GM06990 (cell line): Measurements from ENCODE around the gene UQCC2.

Source experiments
- DNase-seq: peaks from one replicate; pipeline ENCODE4 v3.0.0-alpha.2; 2011; ENCODE audit not compliant: insufficient read length; ENCODE audit errors: extremely low read depth
- H3K27me3 ChIP-seq: replicated peaks from 2 replicates; pipeline ENCODE4 v1.6.0; 2011; ENCODE audit warnings: low read length; ENCODE audit not compliant: control insufficient read depth, insufficient read depth
- H3K36me3 ChIP-seq: 2 replicates; pipeline ENCODE4 v1.5.1; 2011; ENCODE audit warnings: low read length; ENCODE audit not compliant: control insufficient read depth, insufficient read depth
- H3K4me3 ChIP-seq: replicated peaks from 2 replicates; pipeline ENCODE4 v1.5.1; 2011; ENCODE audit warnings: low read depth, mild to moderate bottlenecking, control low read depth, low read length
- CTCF ChIP-seq: IDR thresholded peaks from 2 replicates; pipeline ENCODE4 v1.5.1; 2011; ENCODE audit warnings: low read length, control low read depth, mild to moderate bottlenecking, inconsistent platforms; ENCODE audit not compliant: insufficient read depth, poor library complexity, severe bottlenecking

The UQCC2 gene

GRCh38 chr6:33667072-33667471 is 44.4 kb downstream of the UQCC2 start:
- H3K36me3 ChIP-seq: peaks cover 39% of the 10 kb centered on the region
- H3K27me3 ChIP-seq: no peaks in the 10 kb centered on the region
- no peak overlapping the region for H3K4me3 ChIP-seq
- no peak for DNase-seq
- no peak for TF ChIP-seq CTCF

GRCh38 chr6:33665957-33666356 is 45.5 kb downstream of the UQCC2 start:
- DNase-seq: no peak
- no peak for TF ChIP-seq CTCF
- Histone ChIP-seq H3K36me3 (peaks cover 39% of the 10 kb centered on the region), H3K27me3 (no peaks in the 10 kb centered on the region), H3K4me3 (no peak overlapping the region)

GRCh38 chr6:33664506-33665057 is 46.9 kb downstream of the UQCC2 start:
- Histone ChIP-seq H3K4me3 (no peak overlapping the region), H3K36me3 (peaks cover 35% of the 10 kb centered on the region), H3K27me3 (no peaks in the 10 kb centered on the region)
- no peak for TF ChIP-seq CTCF
- DNase-seq: no peak

- Histone ChIP-seq H3K4me3 (no peak overlapping the region), H3K27me3 (no peaks in the 10 kb centered on the region), H3K36me3 (peaks cover 38% of the 10 kb centered on the region)
- no peak for TF ChIP-seq CTCF
- DNase-seq: no peak
Measured at GRCh38 chr6:33663727-33664449, 47.6 kb downstream of the UQCC2 start.

- Histone ChIP-seq H3K36me3 (peaks cover 34% of the 10 kb centered on the region), H3K27me3 (no peaks in the 10 kb centered on the region), H3K4me3 (no peak overlapping the region)
- no peak for DNase-seq
- TF ChIP-seq CTCF: no peak
Measured at GRCh38 chr6:33663028-33663427, 48.5 kb downstream of the UQCC2 start.
